PFSK-1 (cell line): ENCODE data around the gene PCLO.

Experiments used
- FOXP2 ChIP-seq: optimal IDR thresholded peaks from 2 replicates; pipeline ENCODE3; 2011; ENCODE audit warnings: borderline replicate concordance, control low read depth, inconsistent platforms; ENCODE audit not compliant: insufficient read depth; ENCODE audit errors: extremely low read length, extremely low read depth
- POLR2AphosphoS5 ChIP-seq: IDR thresholded peaks from 2 replicates; pipeline ENCODE4 v1.6.1; 2012; ENCODE audit warnings: low read depth, mild to moderate bottlenecking, control low read depth, low read length, moderate library complexity
- SIN3A ChIP-seq: IDR thresholded peaks from 2 replicates; pipeline ENCODE4 v1.6.1; 2012; ENCODE audit warnings: mild to moderate bottlenecking, low read length, moderate library complexity, borderline replicate concordance; ENCODE audit not compliant: insufficient read depth
- TAF1 ChIP-seq: IDR thresholded peaks from 2 replicates; pipeline ENCODE4 v1.6.1; 2012; ENCODE audit warnings: low read length, control low read depth, borderline replicate concordance; ENCODE audit not compliant: insufficient read depth
- TF ChIP-seq, protein P1 (sequence below), 2 experiments: IDR thresholded peaks; 2 replicates each; pipeline versions ENCODE4 v1.6.1 to v1.8.0; 2011 to 2012; ENCODE audit warnings: low read depth in 2 of 2, low read length in 2 of 2, control low read depth in 1 of 2, inconsistent platforms in 1 of 2, mild to moderate bottlenecking in 1 of 2, moderate library complexity in 1 of 2; ENCODE audit not compliant: insufficient read depth in 1 of 2

The PCLO gene

DNA sequence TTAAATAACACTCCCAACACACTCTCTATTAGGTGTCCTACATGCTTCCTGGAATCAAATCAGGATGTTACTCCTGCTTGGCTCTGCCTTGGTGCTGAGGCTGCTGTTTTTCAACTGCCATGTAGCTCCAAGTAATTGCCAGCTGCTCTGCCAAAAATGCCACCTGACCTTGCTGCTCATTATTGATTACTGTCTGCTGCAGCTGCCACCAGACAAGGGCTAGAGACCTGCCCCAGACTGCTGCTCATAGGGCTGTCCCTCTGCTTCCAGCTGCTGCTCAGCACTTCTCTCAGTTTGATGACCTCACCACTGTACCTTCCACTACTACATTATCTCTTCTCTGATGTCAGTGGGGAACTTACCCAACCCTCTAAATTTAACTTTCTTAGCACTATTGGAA, 102.5 kb downstream of the PCLO start:
- TF ChIP-seq, protein P1, sequence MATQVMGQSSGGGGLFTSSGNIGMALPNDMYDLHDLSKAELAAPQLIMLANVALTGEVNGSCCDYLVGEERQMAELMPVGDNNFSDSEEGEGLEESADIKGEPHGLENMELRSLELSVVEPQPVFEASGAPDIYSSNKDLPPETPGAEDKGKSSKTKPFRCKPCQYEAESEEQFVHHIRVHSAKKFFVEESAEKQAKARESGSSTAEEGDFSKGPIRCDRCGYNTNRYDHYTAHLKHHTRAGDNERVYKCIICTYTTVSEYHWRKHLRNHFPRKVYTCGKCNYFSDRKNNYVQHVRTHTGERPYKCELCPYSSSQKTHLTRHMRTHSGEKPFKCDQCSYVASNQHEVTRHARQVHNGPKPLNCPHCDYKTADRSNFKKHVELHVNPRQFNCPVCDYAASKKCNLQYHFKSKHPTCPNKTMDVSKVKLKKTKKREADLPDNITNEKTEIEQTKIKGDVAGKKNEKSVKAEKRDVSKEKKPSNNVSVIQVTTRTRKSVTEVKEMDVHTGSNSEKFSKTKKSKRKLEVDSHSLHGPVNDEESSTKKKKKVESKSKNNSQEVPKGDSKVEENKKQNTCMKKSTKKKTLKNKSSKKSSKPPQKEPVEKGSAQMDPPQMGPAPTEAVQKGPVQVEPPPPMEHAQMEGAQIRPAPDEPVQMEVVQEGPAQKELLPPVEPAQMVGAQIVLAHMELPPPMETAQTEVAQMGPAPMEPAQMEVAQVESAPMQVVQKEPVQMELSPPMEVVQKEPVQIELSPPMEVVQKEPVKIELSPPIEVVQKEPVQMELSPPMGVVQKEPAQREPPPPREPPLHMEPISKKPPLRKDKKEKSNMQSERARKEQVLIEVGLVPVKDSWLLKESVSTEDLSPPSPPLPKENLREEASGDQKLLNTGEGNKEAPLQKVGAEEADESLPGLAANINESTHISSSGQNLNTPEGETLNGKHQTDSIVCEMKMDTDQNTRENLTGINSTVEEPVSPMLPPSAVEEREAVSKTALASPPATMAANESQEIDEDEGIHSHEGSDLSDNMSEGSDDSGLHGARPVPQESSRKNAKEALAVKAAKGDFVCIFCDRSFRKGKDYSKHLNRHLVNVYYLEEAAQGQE (IDR thresholded peaks at IDR 0.05; ENCODE audit: insufficient read depth in 1 of 2, low read depth in 2 of 2, low read length in 2 of 2), result no peak
- TF ChIP-seq SIN3A (no peak), FOXP2 (no peak), POLR2AphosphoS5 (no peak), TAF1 (no peak)

DNA sequence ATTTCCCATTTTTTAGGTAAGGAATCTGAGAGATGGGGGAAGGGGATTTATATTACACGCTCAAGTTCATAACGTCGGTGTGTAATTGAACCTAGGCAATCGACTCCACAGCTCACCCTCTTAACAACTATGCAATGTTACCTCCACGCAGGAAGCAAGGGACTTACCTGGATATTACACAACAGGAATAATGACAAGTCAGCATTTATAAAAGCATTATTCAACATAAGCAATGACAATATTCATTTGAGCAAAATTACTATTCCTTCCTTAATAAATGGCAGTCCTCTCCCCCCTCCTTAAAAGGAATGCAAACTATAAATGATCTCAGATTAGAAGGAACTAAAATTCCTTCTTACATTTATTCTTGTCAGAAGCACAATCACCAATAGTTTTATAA, 104.0 kb downstream of the PCLO start:
- no peak for TF ChIP-seq FOXP2
- TF ChIP-seq, protein P1 (IDR thresholded peaks at IDR 0.05; ENCODE audit: insufficient read depth in 1 of 2, low read depth in 2 of 2, low read length in 2 of 2), result no peak
- no peak for TF ChIP-seq POLR2AphosphoS5
- TF ChIP-seq TAF1, result no peak
- TF ChIP-seq SIN3A, result no peak

DNA sequence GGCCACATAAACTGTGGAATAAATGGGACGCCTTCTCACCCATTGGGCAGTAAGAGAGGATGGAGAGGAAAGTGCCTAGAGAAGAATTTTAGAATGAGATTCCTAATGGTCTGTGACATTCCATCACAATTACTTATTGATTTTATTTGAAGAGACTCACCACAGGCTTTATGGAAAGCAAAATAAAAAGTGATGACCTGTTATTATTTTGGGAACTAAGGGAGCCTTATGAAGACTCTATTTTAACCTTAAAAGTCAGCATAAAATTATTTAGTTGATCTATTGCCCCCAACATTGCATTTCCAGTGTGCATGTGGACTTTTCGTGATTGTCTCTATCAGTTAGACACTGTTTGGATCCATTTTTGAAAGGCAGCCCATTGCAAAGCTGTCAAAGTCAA, 107.5 kb downstream of the PCLO start:
- TF ChIP-seq POLR2AphosphoS5 (no peak), TAF1 (no peak), FOXP2 (no peak), SIN3A (no peak)
- TF ChIP-seq, protein P1 (IDR thresholded peaks at IDR 0.05; ENCODE audit: insufficient read depth in 1 of 2, low read depth in 2 of 2, low read length in 2 of 2), result no peak

DNA sequence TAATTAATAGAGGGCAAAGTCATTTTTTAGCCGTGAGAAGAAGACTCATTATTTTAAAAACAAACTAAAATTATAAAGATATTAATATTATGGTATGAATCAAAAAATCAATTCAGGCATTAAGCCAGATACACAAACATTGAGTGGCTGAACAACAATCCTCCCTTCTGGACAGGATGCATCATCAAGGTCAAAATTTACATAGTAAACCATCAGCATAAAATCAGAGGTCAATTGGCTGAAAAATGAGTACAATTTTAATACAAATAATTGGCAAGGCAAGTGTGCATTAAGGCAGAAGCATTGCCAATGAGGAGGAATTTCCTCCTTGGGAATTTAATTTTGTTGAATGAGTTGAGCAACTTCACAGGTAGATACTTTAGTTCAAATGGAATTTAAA, 108.2 kb downstream of the PCLO start:
- TF ChIP-seq SIN3A (no peak), FOXP2 (no peak), TAF1 (no peak), POLR2AphosphoS5 (no peak)
- TF ChIP-seq, protein P1 (IDR thresholded peaks at IDR 0.05; ENCODE audit: insufficient read depth in 1 of 2, low read depth in 2 of 2, low read length in 2 of 2), result no peak

DNA sequence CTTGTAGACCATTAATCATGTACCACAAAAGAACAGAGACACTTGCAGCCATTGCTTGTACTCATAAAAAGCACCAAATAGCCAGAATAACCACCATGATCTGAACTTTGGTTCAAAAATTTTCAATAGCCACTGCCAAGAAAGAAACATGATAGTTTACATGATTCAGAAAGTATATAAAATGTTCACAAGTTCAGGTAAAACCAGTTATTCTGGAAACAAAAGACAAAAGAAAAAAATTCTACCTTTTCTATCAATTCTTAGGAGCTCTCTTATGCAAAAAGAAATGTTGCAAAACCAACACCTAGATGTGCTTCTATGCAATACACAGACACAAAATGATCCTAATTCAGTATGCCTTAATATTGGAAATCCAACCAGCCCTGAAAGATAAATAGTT, 108.7 kb downstream of the PCLO start:
- TF ChIP-seq SIN3A, result no peak
- TF ChIP-seq FOXP2, result no peak
- no peak for TF ChIP-seq POLR2AphosphoS5
- no peak for TF ChIP-seq TAF1
- TF ChIP-seq, protein P1 (IDR thresholded peaks at IDR 0.05; ENCODE audit: insufficient read depth in 1 of 2, low read depth in 2 of 2, low read length in 2 of 2), result no peak
